Non-pigmented ciliary epithelial cell (primary cell): ENCODE measurements around the gene MAGI2.

ENCODE experiments used
- DNase-seq: peaks from one replicate; pipeline ENCODE4 v3.0.0-alpha.2; 2010; ENCODE audit warnings: low read depth

Gene MAGI2

GRCh38 chr7:78407031-78407430 lies 1046.4 kb downstream of the MAGI2 start:
- DNase-seq = no peak

- no peak for DNase-seq
These were observed 1046.9 kb downstream of the MAGI2 start for GRCh38 chr7:78406531-78406930.

GRCh38 chr7:78402096-78402495 lies 1051.4 kb downstream of the MAGI2 start:
- no peak for DNase-seq

GRCh38 chr7:78400038-78400437 lies 1053.4 kb downstream of the MAGI2 start:
- no peak for DNase-seq

- no peak for DNase-seq
These were observed 1054.3 kb downstream of the MAGI2 start for GRCh38 chr7:78399033-78399769.

- no peak for DNase-seq
These were observed 1054.9 kb downstream of the MAGI2 start for GRCh38 chr7:78398576-78398975.

- DNase-seq = no peak
These were observed 1055.4 kb downstream of the MAGI2 start for GRCh38 chr7:78398081-78398480.

GRCh38 chr7:78396210-78396609 lies 1057.3 kb downstream of the MAGI2 start:
- DNase-seq = no peak

GRCh38 chr7:78395298-78396036 lies 1058.0 kb downstream of the MAGI2 start:
- DNase-seq = no peak

GRCh38 chr7:78389022-78389421 lies 1064.4 kb downstream of the MAGI2 start:
- DNase-seq = no peak

- DNase-seq = no peak
These were observed 1066.9 kb downstream of the MAGI2 start for GRCh38 chr7:78386520-78386919.

- DNase-seq = no peak
These were observed 1070.2 kb downstream of the MAGI2 start for GRCh38 chr7:78383096-78383880.

- DNase-seq = no peak
These were observed 1074.3 kb downstream of the MAGI2 start for GRCh38 chr7:78379148-78379547.

- no peak for DNase-seq
These were observed 1075.9 kb downstream of the MAGI2 start for GRCh38 chr7:78377532-78377931.

GRCh38 chr7:78370936-78371335 lies 1082.5 kb downstream of the MAGI2 start:
- no peak for DNase-seq

GRCh38 chr7:78368771-78369170 lies 1084.7 kb downstream of the MAGI2 start:
- no peak for DNase-seq

- no peak for DNase-seq
These were observed 1086.1 kb downstream of the MAGI2 start for GRCh38 chr7:78367280-78367773.

GRCh38 chr7:78363866-78364265 lies 1089.6 kb downstream of the MAGI2 start:
- DNase-seq = no peak

GRCh38 chr7:78359836-78360235 lies 1093.6 kb downstream of the MAGI2 start:
- DNase-seq = no peak

- no peak for DNase-seq
These were observed 1095.8 kb downstream of the MAGI2 start for GRCh38 chr7:78357709-78358108.

- DNase-seq = no peak
These were observed 1097.6 kb downstream of the MAGI2 start for GRCh38 chr7:78355834-78356233.

- DNase-seq = no peak
These were observed 1102.5 kb downstream of the MAGI2 start for GRCh38 chr7:78350926-78351325.

GRCh38 chr7:78350391-78350790 lies 1103.1 kb downstream of the MAGI2 start:
- no peak for DNase-seq
